Esophagus muscularis mucosa (tissue), 4 donors: ENCODE results near the gene OMA1. TPM values are rescaled to one million over a fixed set of nuclear protein-coding genes. Genes with fewer than 3 reads are reported as not detected.

ENCODE experiments used
- DNase-seq: peaks from one replicate; pipeline ENCODE4 v3.0.0-alpha.2; 2017; ENCODE audit errors: extremely low spot score
- H3K27ac ChIP-seq, 4 donors: fragments of 200-600 bp; sonication (generic); replicated peaks in 1 of 4; 1 replicate in 3 of 4; 2 replicates in 1 of 4; pipeline ENCODE4 v1.5.1; 2016 to 2019; ENCODE audit warnings: mild to moderate bottlenecking in 1 of 4
- H3K27me3 ChIP-seq, 4 donors: fragments of 200-600 bp; sonication (generic); one replicate each; pipeline versions ENCODE4 v1.5.1 to v1.6.0; 2016 to 2019
- H3K36me3 ChIP-seq, 4 donors: fragments of 200-600 bp; sonication (generic); one replicate each; pipeline ENCODE4 v1.5.1; 2016 to 2019
- H3K4me1 ChIP-seq, 4 donors: fragments of 200-600 bp; sonication (generic); one replicate each; pipeline ENCODE4 v1.5.1; 2016 to 2019
- H3K4me3 ChIP-seq, 4 donors: fragments of 200-600 bp; sonication (generic); 1 replicate in 2 of 4; 2 replicates in 2 of 4; pipeline ENCODE4 v1.5.1; 2016 to 2019; ENCODE audit warnings: mild to moderate bottlenecking in 4 of 4, moderate library complexity in 1 of 4
- H3K9me3 ChIP-seq, 4 donors: fragments of 200-600 bp; sonication (generic); 1 replicate in 3 of 4; 2 replicates in 1 of 4; pipeline ENCODE4 v1.5.1; 2016 to 2019
- EP300 ChIP-seq: sonication (generic); formaldehyde crosslinking; IDR thresholded peaks from one replicate; pipeline ENCODE4 v1.6.1; 2017; ENCODE audit warnings: antibody characterized with exemption
- POLR2A ChIP-seq: fragments of 450-650 bp; IDR thresholded peaks from one replicate; pipeline ENCODE4 v1.6.1; 2017; ENCODE audit warnings: antibody characterized with exemption, moderate library complexity, mild to moderate bottlenecking, low read depth
- POLR2AphosphoS5 ChIP-seq, 2 donors: sonication (generic); formaldehyde crosslinking; IDR thresholded peaks; one replicate each; pipeline ENCODE4 v1.6.1; 2017; ENCODE audit warnings: antibody characterized with exemption in 2 of 2
- WGBS: methylation state at CpG from one replicate; pipeline ENCODE4 v1.1.5; 2018; 5-methylcytosine and 5-hydroxymethylcytosine counted together
- intact Hi-C: fragments of 100-400 bp; cut with DNase I; formaldehyde crosslinking; loops from one replicate; pipeline ENCODE4 v1.15.1; 2023
- total RNA-seq, 4 donors: library from RNA; depleted of rRNA; stranded (reverse); fragments of >200 nt; gene quantifications; one replicate each; pipeline versions ENCODE4 v1.1.0 to v1.2.1, GENCODE V29; 2016
- TF ChIP-seq, protein P1 (sequence below), 3 experiments: fragments of 200-600 bp in 2 of 3; fragments of 450-650 bp in 1 of 3; sonication (generic) in 2 of 3; IDR thresholded peaks; one replicate each; pipeline ENCODE4 v1.5.1; 2017 to 2019; ENCODE audit warnings: antibody characterized with exemption in 3 of 3, mild to moderate bottlenecking in 2 of 3, moderate library complexity in 1 of 3

The OMA1 gene
- total RNA-seq, 4 donors from 2014 or later: 25.8 to 53.6 (median 32.9) TPM

DNA sequence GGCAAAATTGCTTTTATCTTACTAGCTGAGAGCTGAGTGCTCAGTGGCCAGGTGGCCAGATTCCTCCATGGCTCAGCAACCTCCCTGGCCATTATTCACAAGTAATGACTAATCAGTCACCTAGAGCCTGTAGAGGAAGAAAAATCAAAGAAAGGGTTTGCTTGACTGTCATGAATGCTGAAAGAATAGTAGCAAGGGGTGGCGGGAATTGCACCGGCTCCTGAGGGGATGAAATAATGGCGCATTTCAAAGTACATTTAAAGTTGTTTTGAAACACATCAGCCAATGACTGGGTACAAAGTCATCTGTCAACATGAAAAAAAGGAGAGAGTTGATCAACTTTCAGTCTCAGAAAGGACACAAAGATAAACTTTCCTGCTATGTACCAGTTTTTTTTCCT, 99.5 kb downstream of the OMA1 start:
- H3K9me3 ChIP-seq: no peaks in the 10 kb centered on the region
- no peaks in the 10 kb centered on the region for H3K36me3 ChIP-seq
- TF ChIP-seq, protein P1, sequence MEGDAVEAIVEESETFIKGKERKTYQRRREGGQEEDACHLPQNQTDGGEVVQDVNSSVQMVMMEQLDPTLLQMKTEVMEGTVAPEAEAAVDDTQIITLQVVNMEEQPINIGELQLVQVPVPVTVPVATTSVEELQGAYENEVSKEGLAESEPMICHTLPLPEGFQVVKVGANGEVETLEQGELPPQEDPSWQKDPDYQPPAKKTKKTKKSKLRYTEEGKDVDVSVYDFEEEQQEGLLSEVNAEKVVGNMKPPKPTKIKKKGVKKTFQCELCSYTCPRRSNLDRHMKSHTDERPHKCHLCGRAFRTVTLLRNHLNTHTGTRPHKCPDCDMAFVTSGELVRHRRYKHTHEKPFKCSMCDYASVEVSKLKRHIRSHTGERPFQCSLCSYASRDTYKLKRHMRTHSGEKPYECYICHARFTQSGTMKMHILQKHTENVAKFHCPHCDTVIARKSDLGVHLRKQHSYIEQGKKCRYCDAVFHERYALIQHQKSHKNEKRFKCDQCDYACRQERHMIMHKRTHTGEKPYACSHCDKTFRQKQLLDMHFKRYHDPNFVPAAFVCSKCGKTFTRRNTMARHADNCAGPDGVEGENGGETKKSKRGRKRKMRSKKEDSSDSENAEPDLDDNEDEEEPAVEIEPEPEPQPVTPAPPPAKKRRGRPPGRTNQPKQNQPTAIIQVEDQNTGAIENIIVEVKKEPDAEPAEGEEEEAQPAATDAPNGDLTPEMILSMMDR (IDR thresholded peaks at IDR 0.05): no peak
- TF ChIP-seq EP300 (no peak), POLR2A (no peak), POLR2AphosphoS5 (IDR thresholded peaks at IDR 0.05) (no peak)
- no peak overlapping the region for H3K27ac ChIP-seq
- H3K27me3 ChIP-seq: no peaks in the 10 kb centered on the region
- DNase-seq: no peak
- intact Hi-C loops: no loop called here
- H3K4me3 ChIP-seq: no peak overlapping the region
- WGBS: 90% methylated on average over 3 of the region's 3 CpGs
- no peaks in the 10 kb centered on the region for H3K4me1 ChIP-seq

DNA sequence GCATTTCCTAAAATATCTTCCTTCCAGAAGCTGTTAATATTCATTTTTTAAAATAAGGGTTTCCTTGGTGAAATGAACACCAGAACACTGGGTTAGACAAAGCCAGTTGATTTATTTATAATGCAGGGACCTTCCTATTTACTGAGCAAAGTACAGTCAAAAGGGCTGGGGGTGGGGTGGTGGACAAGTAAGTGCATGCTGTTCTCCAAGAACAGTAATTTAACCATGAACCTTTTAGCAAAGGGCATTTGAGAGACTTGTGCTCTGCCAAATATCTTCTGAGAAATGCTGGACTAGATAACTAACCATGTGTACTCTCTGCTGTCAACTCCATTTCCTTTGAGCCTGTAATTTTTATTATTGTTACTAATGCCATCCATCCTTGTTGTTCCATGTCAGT, 100.2 kb downstream of the OMA1 start:
- TF ChIP-seq EP300 (no peak), POLR2A (no peak), POLR2AphosphoS5 (IDR thresholded peaks at IDR 0.05) (no peak)
- TF ChIP-seq, protein P1 (IDR thresholded peaks at IDR 0.05): no peak
- Histone ChIP-seq H3K36me3 (no peaks in the 10 kb centered on the region), H3K4me3 (no peak overlapping the region), H3K27me3 (no peaks in the 10 kb centered on the region), H3K4me1 (no peaks in the 10 kb centered on the region), H3K27ac (no peak overlapping the region), H3K9me3 (no peaks in the 10 kb centered on the region)
- no peak for DNase-seq
- intact Hi-C loops: no loop called here

DNA sequence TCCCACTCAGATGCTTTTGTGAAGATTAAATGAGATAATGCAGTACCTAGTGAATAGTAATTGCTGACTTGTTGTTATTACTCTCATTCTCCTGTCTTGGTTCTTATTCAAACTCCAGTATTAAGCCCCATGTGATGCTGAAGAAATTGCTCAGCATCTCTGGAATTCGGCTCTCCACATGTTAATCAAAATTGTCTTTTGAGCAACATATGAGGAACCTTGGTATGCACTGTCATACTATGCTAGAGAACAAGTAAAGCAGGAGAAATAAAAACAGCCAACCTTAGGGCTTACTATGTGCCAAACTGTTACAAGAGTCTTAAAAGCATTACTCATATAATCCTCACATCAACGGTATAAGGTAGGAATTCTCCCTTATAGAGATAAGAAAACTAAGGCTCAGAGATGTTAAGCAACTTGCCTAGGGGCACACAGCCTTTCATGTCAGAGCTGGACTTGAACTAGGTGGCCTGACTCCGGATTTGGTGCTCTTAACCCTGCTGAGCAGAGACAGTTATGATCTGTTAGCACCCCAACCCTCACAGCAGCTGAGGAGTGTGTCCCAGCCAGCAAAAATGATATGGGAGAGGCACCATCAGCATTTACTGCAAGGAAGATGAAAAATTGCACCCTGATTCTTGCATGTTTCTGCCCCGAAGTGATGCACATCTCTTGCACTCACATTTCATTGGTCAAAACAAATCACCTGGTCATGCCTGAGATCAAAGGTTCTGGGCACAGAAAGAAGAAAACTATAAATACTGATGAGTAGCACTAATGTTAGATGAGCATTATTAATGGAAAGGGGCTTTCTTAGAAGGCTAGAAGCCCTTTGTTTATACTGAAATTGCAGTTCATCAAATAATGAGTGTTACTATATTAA, 102.3 kb downstream of the OMA1 start:
- TF ChIP-seq EP300 (no peak), POLR2A (no peak), POLR2AphosphoS5 (IDR thresholded peaks at IDR 0.05) (no peak)
- TF ChIP-seq, protein P1 (IDR thresholded peaks at IDR 0.05): no peak
- H3K4me3 ChIP-seq: no peak overlapping the region
- 78% methylated on average over 4 of the region's 4 CpGs for WGBS
- intact Hi-C loops: no loop called here
- no peaks in the 10 kb centered on the region for H3K4me1 ChIP-seq
- H3K27me3 ChIP-seq: no peaks in the 10 kb centered on the region
- H3K9me3 ChIP-seq: no peaks in the 10 kb centered on the region
- H3K36me3 ChIP-seq: no peaks in the 10 kb centered on the region
- no peak overlapping the region for H3K27ac ChIP-seq
- no peak for DNase-seq

DNA sequence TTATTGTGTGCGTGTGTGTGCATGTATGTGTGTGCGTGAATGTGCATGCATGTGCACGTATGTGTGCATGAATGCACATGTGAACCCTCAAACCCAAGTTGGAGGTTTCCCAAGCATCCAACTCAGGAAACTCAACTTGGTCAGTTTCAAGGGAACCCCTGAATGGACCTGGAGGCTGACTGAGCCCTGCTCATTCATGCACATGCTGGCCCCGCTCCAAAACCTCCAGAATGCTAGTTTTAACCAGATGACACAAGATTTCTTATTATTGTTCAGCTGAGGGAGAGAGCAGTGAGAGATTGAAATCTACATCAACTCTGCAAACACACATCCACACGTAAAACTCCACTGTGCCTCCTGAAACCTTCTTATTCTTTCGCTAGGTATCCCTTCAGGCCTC, 104.4 kb downstream of the OMA1 start:
- DNase-seq: no peak
- 93% methylated on average over 6 of the region's 6 CpGs for WGBS
- no peaks in the 10 kb centered on the region for H3K4me1 ChIP-seq

More for the DNA sequence above, 104.4 kb downstream of the OMA1 start:
- no peak overlapping the region for H3K27ac ChIP-seq
- H3K36me3 ChIP-seq: no peaks in the 10 kb centered on the region
- H3K4me3 ChIP-seq: no peak overlapping the region
- TF ChIP-seq POLR2AphosphoS5 (IDR thresholded peaks at IDR 0.05) (no peak), POLR2A (no peak), EP300 (no peak)
- TF ChIP-seq, protein P1 (IDR thresholded peaks at IDR 0.05): no peak
- intact Hi-C loops: no loop called here
- no peaks in the 10 kb centered on the region for H3K27me3 ChIP-seq
- H3K9me3 ChIP-seq: no peaks in the 10 kb centered on the region
